HUDEP-2 (cell line): ENCODE results near the gene MTFR1L.

ENCODE experiments used
- DNase-seq, 76 experiments: peaks; one replicate each; lab custom pipeline; 2025; ENCODE audit not compliant: unreplicated experiment in 76 of 76; lab: John Stamatoyannopoulos, UW

MTFR1L gene

GRCh38 chr1:25806418-25806817 lies 13.3 kb upstream of the MTFR1L start:
- DNase-seq: no peak

GRCh38 chr1:25807480-25808390 lies 12.0 kb upstream of the MTFR1L start:
- DNase-seq: no peak

- DNase-seq: no peak
These were observed 11.1 kb upstream of the MTFR1L start for GRCh38 chr1:25808481-25809244.

- no peak for DNase-seq
These were observed 10.3 kb upstream of the MTFR1L start for GRCh38 chr1:25809283-25809926.

GRCh38 chr1:25809929-25810328 lies 9.8 kb upstream of the MTFR1L start:
- DNase-seq: no peak

- DNase-seq: peak in 53 of 76 experiments; percentile 10 to 68 (median 41)
These were observed 9.1 kb upstream of the MTFR1L start for GRCh38 chr1:25810341-25811299.

- DNase-seq: no peak
These were observed 8.2 kb upstream of the MTFR1L start for GRCh38 chr1:25811384-25812082.

GRCh38 chr1:25813071-25813733 lies 6.6 kb upstream of the MTFR1L start:
- DNase-seq: no peak

- DNase-seq: no peak
These were observed 5.9 kb upstream of the MTFR1L start for GRCh38 chr1:25813734-25814471.

GRCh38 chr1:25814549-25815087 lies 5.1 kb upstream of the MTFR1L start:
- DNase-seq: no peak

GRCh38 chr1:25815208-25816111 lies 4.3 kb upstream of the MTFR1L start:
- no peak for DNase-seq

- DNase-seq: no peak
These were observed 3.5 kb upstream of the MTFR1L start for GRCh38 chr1:25816112-25816718.

- DNase-seq: no peak
These were observed 1.8 kb upstream of the MTFR1L start for GRCh38 chr1:25817840-25818501.

- DNase-seq: no peak
These were observed 1.2 kb upstream of the MTFR1L start for GRCh38 chr1:25818569-25818968.

- DNase-seq: peak in 54 of 76 experiments; percentile 3 to 64 (median 34)
These were observed 725 bp downstream of the MTFR1L start for GRCh38 chr1:25820247-25821111.
